ENCODE results near the gene SLC38A1.

Gene SLC38A1

GRCh38 chr12:46217541-46218321, 51.1 kb downstream of the SLC38A1 start:
- Histone ChIP-seq H3K4me1 (ENCODE audit: insufficient read depth, low read length, severe bottlenecking) (peaks cover 97% of the 10 kb centered on the region), H3K79me2 (ENCODE audit: insufficient read depth, low read length) (peaks cover 11% of the 10 kb centered on the region), H3K27me3 (ENCODE audit: insufficient read depth, low read length) (no peaks in the 10 kb centered on the region), H3K27ac (ENCODE audit: low read depth, low read length, poor library complexity, severe bottlenecking) (peak overlapping the region; percentile 99), H3K36me3 (ENCODE audit: insufficient read depth, low read length) (peaks cover 67% of the 10 kb centered on the region), H3K9me3 (ENCODE audit: low read length) (no peaks in the 10 kb centered on the region), H3K4me3 (ENCODE audit: low read depth, low read length, poor library complexity, severe bottlenecking) (peak overlapping the region; percentile 47), H3K9ac (ENCODE audit: low read length) (peak overlapping the region; percentile 72), H4K20me1 (ENCODE audit: insufficient read depth, low read length) (no peaks in the 10 kb centered on the region), H2AFZ (ENCODE audit: low read length) (no peak overlapping the region), H3F3A (ENCODE audit: insufficient read depth, low read length) (peaks cover 13% of the 10 kb centered on the region; the same call in 1 of the 2 replicates), H3K4me2 (ENCODE audit: low read length) (peak overlapping the region; percentile 75), H3K9me2 (ENCODE audit: low read depth, low read length) (no peaks in the 10 kb centered on the region)
- no peak for TF ChIP-seq CTCF (IDR thresholded peaks at IDR 0.05; ENCODE audit: low read length)
- TF ChIP-seq EZH2 (IDR thresholded peaks at IDR 0.05; ENCODE audit: borderline replicate concordance, low read length): no peak

- H4K20me1 ChIP-seq (ENCODE audit: insufficient read depth, low read length): no peaks in the 10 kb centered on the region
- H3K9me3 ChIP-seq (ENCODE audit: low read length): no peaks in the 10 kb centered on the region
- peaks cover 8% of the 10 kb centered on the region; the same call in 1 of the 2 replicates for H3F3A ChIP-seq (ENCODE audit: insufficient read depth, low read length)
- H3K27ac ChIP-seq (ENCODE audit: low read depth, low read length, poor library complexity, severe bottlenecking): peak overlapping the region; percentile 99
- no peak overlapping the region for H2AFZ ChIP-seq (ENCODE audit: low read length)
- peak overlapping the region; percentile 72 for H3K9ac ChIP-seq (ENCODE audit: low read length)
- H3K4me1 ChIP-seq (ENCODE audit: insufficient read depth, low read length, severe bottlenecking): peaks cover 100% of the 10 kb centered on the region
- no peaks in the 10 kb centered on the region for H3K27me3 ChIP-seq (ENCODE audit: insufficient read depth, low read length)
- H3K36me3 ChIP-seq (ENCODE audit: insufficient read depth, low read length): peaks cover 60% of the 10 kb centered on the region
- peak overlapping the region; percentile 75 for H3K4me2 ChIP-seq (ENCODE audit: low read length)
- TF ChIP-seq CTCF (IDR thresholded peaks at IDR 0.05; ENCODE audit: low read length) (no peak), EZH2 (IDR thresholded peaks at IDR 0.05; ENCODE audit: borderline replicate concordance, low read length) (no peak)
- peak overlapping the region; percentile 16 for H3K4me3 ChIP-seq (ENCODE audit: low read depth, low read length, poor library complexity, severe bottlenecking)
- H3K79me2 ChIP-seq (ENCODE audit: insufficient read depth, low read length): peaks cover 11% of the 10 kb centered on the region
- no peaks in the 10 kb centered on the region for H3K9me2 ChIP-seq (ENCODE audit: low read depth, low read length)
These were observed 54.0 kb downstream of the SLC38A1 start for GRCh38 chr12:46214668-46215436.

- H3F3A ChIP-seq (ENCODE audit: insufficient read depth, low read length): peaks cover 3% of the 10 kb centered on the region; the same call in 1 of the 2 replicates
- TF ChIP-seq EZH2 (IDR thresholded peaks at IDR 0.05; ENCODE audit: borderline replicate concordance, low read length): no peak
- no peak for TF ChIP-seq CTCF (IDR thresholded peaks at IDR 0.05; ENCODE audit: low read length)
- H3K9me3 ChIP-seq (ENCODE audit: low read length): no peaks in the 10 kb centered on the region
- no peaks in the 10 kb centered on the region for H3K27me3 ChIP-seq (ENCODE audit: insufficient read depth, low read length)
- H4K20me1 ChIP-seq (ENCODE audit: insufficient read depth, low read length): no peaks in the 10 kb centered on the region
- no peak overlapping the region for H3K4me3 ChIP-seq (ENCODE audit: low read depth, low read length, poor library complexity, severe bottlenecking)
- H3K4me1 ChIP-seq (ENCODE audit: insufficient read depth, low read length, severe bottlenecking): peaks cover 100% of the 10 kb centered on the region
- H3K9me2 ChIP-seq (ENCODE audit: low read depth, low read length): no peaks in the 10 kb centered on the region
- H3K27ac ChIP-seq (ENCODE audit: low read depth, low read length, poor library complexity, severe bottlenecking): peak overlapping the region; percentile 90
- no peak overlapping the region for H2AFZ ChIP-seq (ENCODE audit: low read length)
- no peak overlapping the region for H3K9ac ChIP-seq (ENCODE audit: low read length)
- H3K36me3 ChIP-seq (ENCODE audit: insufficient read depth, low read length): peaks cover 66% of the 10 kb centered on the region
- no peak overlapping the region; the same call in 1 of the 2 replicates for H3K4me2 ChIP-seq (ENCODE audit: low read length)
- H3K79me2 ChIP-seq (ENCODE audit: insufficient read depth, low read length): peaks cover 14% of the 10 kb centered on the region
These were observed 56.5 kb downstream of the SLC38A1 start for GRCh38 chr12:46212108-46212982.
